ENCODE results near the gene MAPK9.
"Not testable (repeated sequence)": the region's sequence is repeated elsewhere in the genome, so short reads cannot be mapped to it uniquely, and the experiment has no call there.

MAPK9 gene

GRCh38 chr5:180235077-180235476 is 56.8 kb downstream of the MAPK9 start:
- no peak for DNase-seq (ENCODE audit: low spot score)

- DNase-seq (ENCODE audit: low spot score) = no peak
Observed at GRCh38 chr5:180234271-180234670, 57.6 kb downstream of the MAPK9 start.

- no peak for DNase-seq (ENCODE audit: low spot score)
Observed at GRCh38 chr5:180233729-180234128, 58.2 kb downstream of the MAPK9 start.

GRCh38 chr5:180230017-180230416 is 61.9 kb downstream of the MAPK9 start:
- no peak for DNase-seq (ENCODE audit: low spot score)

GRCh38 chr5:180222056-180222455 is 69.8 kb downstream of the MAPK9 start:
- no peak for DNase-seq (ENCODE audit: low spot score)

GRCh38 chr5:180217797-180218196 is 74.1 kb downstream of the MAPK9 start:
- DNase-seq (ENCODE audit: low spot score) = no peak

- no peak for DNase-seq (ENCODE audit: low spot score)
Observed at GRCh38 chr5:180216646-180217171, 75.2 kb downstream of the MAPK9 start.

GRCh38 chr5:180215783-180216630 is 75.9 kb downstream of the MAPK9 start:
- no peak for DNase-seq (ENCODE audit: low spot score)

GRCh38 chr5:180214870-180215770 is 76.8 kb downstream of the MAPK9 start:
- no peak for DNase-seq (ENCODE audit: low spot score)

- no peak for DNase-seq (ENCODE audit: low spot score)
Observed at GRCh38 chr5:180213657-180214207, 78.2 kb downstream of the MAPK9 start.

GRCh38 chr5:180213256-180213600 is 78.7 kb downstream of the MAPK9 start:
- no peak for DNase-seq (ENCODE audit: low spot score)

GRCh38 chr5:180212363-180213255 is 79.3 kb downstream of the MAPK9 start:
- no peak for DNase-seq (ENCODE audit: low spot score)

- DNase-seq (ENCODE audit: low spot score) = no peak
Observed at GRCh38 chr5:180211761-180212035, 80.2 kb downstream of the MAPK9 start.

- no peak for DNase-seq (ENCODE audit: low spot score)
Observed at GRCh38 chr5:180210961-180211760, 80.7 kb downstream of the MAPK9 start.

- DNase-seq (ENCODE audit: low spot score) = not testable (repeated sequence)
Observed at GRCh38 chr5:180210077-180210476, 81.8 kb downstream of the MAPK9 start.

GRCh38 chr5:180209137-180209581 is 82.7 kb downstream of the MAPK9 start, which contains the start of gene RASGEF1C:
Gene RASGEF1C (minus strand): TSS chr5:180209211. CDS start chr5:180138052, 71,159 bp downstream.
- DNase-seq (ENCODE audit: low spot score) = peak; percentile 96

- no peak for DNase-seq (ENCODE audit: low spot score)
Observed at GRCh38 chr5:180208435-180209081, 83.3 kb downstream of the MAPK9 start.

GRCh38 chr5:180208038-180208434 is 83.8 kb downstream of the MAPK9 start:
- no peak for DNase-seq (ENCODE audit: low spot score)

- no peak for DNase-seq (ENCODE audit: low spot score)
Observed at GRCh38 chr5:180207593-180207992, 84.3 kb downstream of the MAPK9 start.

GRCh38 chr5:180206993-180207392 is 84.9 kb downstream of the MAPK9 start:
- no peak for DNase-seq (ENCODE audit: low spot score)

Data from AG20443 (cell line).